WTC11 (cell line): ENCODE measurements around the gene PSMD12. TPM values are rescaled to one million over a fixed set of nuclear protein-coding genes. Genes with fewer than 3 reads are reported as not detected.
"Not testable (repeated sequence)": the region's sequence is repeated elsewhere in the genome, so short reads cannot be mapped to it uniquely, and the experiment has no call there.

ENCODE experiments used
- ATAC-seq: fragments of 200-7000 bp; cut with Tn5 transposase; 2 replicates; pipeline ENCODE4 v1.10.0; 2021; ENCODE audit warnings: mild to moderate bottlenecking, moderate library complexity
- CTCF ChIA-PET: fragments of 300-600 bp; sonication (Branson Sonifier 250); formaldehyde crosslinking; loops from one replicate; lab custom pipeline; 2021; ENCODE audit warnings: antibody characterized with exemption; lab: Charles Lee
- POLR2A ChIA-PET: fragments of 350-600 bp; sonication (Branson Sonifier 250); formaldehyde crosslinking; loops from one replicate; lab custom pipeline; 2021; ENCODE audit warnings: antibody characterized with exemption; lab: Charles Lee
- DNase-seq: peaks from one replicate; pipeline ENCODE4 v3.0.0; 2021; ENCODE audit warnings: low spot score
- H3K27ac Mint-ChIP-seq: 2 replicates; pipeline ENCODE4 v1.8.0; 2021; ENCODE audit warnings: mixed read lengths
- H3K27me3 Mint-ChIP-seq: 2 replicates; pipeline ENCODE4 v1.8.0; 2021; ENCODE audit warnings: low read depth, mild to moderate bottlenecking, moderate library complexity, mixed read lengths
- H3K36me3 Mint-ChIP-seq: 2 replicates; pipeline ENCODE4 v1.8.0; 2021; ENCODE audit warnings: mixed read lengths
- H3K4me1 Mint-ChIP-seq: 2 replicates; pipeline ENCODE4 v1.8.0; 2022; ENCODE audit warnings: mixed read lengths
- H3K4me3 Mint-ChIP-seq: 2 replicates; pipeline ENCODE4 v1.8.0; 2021; ENCODE audit warnings: mild to moderate bottlenecking, moderate library complexity, mixed read lengths
- H3K9me3 Mint-ChIP-seq: 2 replicates; pipeline ENCODE4 v1.8.0; 2021; ENCODE audit warnings: mixed read lengths
- ATF1 ChIP-seq: sonication (generic); formaldehyde crosslinking; IDR thresholded peaks from 2 replicates; pipeline ENCODE4 v1.8.1; 2023; ENCODE audit warnings: mild to moderate bottlenecking, moderate library complexity, missing genetic modification reagents
- ESRRA ChIP-seq: sonication (generic); formaldehyde crosslinking; IDR thresholded peaks from 2 replicates; pipeline ENCODE4 v1.8.1; 2022; ENCODE audit warnings: mild to moderate bottlenecking, missing genetic modification reagents, borderline replicate concordance
- FOXK1 ChIP-seq: sonication (generic); formaldehyde crosslinking; IDR thresholded peaks from 2 replicates; pipeline ENCODE4 v1.8.0; 2022; ENCODE audit warnings: mild to moderate bottlenecking, moderate library complexity, missing genetic modification reagents
- MXD4 ChIP-seq: fragments of 250-450 bp; sonication (Bioruptor Pico); IDR thresholded peaks from 2 replicates; pipeline ENCODE4 v1.8.0; 2021; ENCODE audit warnings: mild to moderate bottlenecking, moderate library complexity, borderline replicate concordance
- NR2C2 ChIP-seq: sonication (generic); formaldehyde crosslinking; IDR thresholded peaks from 2 replicates; pipeline ENCODE4 v1.8.0; 2022; ENCODE audit warnings: mild to moderate bottlenecking, missing genetic modification reagents
- SOX15 ChIP-seq: fragments of 250-450 bp; sonication (Bioruptor Pico); IDR thresholded peaks from 2 replicates; pipeline ENCODE4 v1.9.0; 2021; ENCODE audit warnings: mild to moderate bottlenecking
- TP53 ChIP-seq: sonication (generic); formaldehyde crosslinking; IDR thresholded peaks from 2 replicates; pipeline ENCODE4 v1.8.1; 2023; ENCODE audit warnings: mild to moderate bottlenecking, missing genetic modification reagents
- ZNF121 ChIP-seq: sonication (generic); formaldehyde crosslinking; IDR thresholded peaks from 2 replicates; pipeline ENCODE4 v1.8.0; 2023; ENCODE audit warnings: missing genetic modification reagents
- total RNA-seq: library from RNA; stranded (reverse); gene quantifications from 3 replicates; pipeline ENCODE4 v1.2.3, GENCODE V29; 2021
- TF ChIP-seq, protein P1 (sequence below): sonication (generic); formaldehyde crosslinking; IDR thresholded peaks from 2 replicates; pipeline ENCODE4 v1.8.0; 2023; ENCODE audit warnings: missing genetic modification reagents, mild to moderate bottlenecking, borderline replicate concordance
- TF ChIP-seq, protein P2 (sequence below): sonication (generic); formaldehyde crosslinking; IDR thresholded peaks from 2 replicates; pipeline ENCODE4 v1.8.1; 2022; ENCODE audit warnings: mild to moderate bottlenecking, moderate library complexity, missing genetic modification reagents
- TF ChIP-seq, protein P3 (sequence below): sonication (generic); formaldehyde crosslinking; IDR thresholded peaks from 2 replicates; pipeline ENCODE4 v1.8.1; 2022; ENCODE audit warnings: low read depth, missing genetic modification reagents, borderline replicate concordance
- TF ChIP-seq, protein P4 (sequence below): sonication (generic); formaldehyde crosslinking; IDR thresholded peaks from 2 replicates; pipeline ENCODE4 v1.8.0; 2023; ENCODE audit warnings: missing genetic modification reagents
- TF ChIP-seq, protein P5 (sequence below): sonication (generic); formaldehyde crosslinking; conservative IDR thresholded peaks from 2 replicates; pipeline ENCODE4 v1.8.1; 2023; ENCODE audit warnings: mild to moderate bottlenecking, low read depth, missing genetic modification reagents, moderate library complexity

PSMD12 gene
- total RNA-seq, 1 experiment from 2014 or later = 66.9 TPM

DNA sequence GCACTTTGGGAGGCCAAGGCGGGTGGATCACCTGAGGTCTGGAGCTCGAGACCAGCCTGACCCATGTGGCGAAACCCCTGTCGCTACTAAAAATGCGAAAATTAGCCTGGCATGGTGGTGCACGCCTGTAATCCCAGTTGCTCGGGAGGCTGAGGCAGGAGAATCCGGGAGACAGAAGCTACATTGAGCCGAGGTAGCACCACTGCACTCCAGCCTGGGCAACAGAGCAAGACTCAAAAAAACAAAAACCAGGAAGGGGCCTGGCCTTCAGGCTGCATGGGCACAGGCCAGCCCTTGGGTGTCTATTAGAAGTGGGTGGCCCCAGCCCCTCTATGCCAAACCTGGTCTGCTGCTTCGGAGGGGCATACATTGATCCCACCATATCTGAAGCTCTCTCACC is 56.0 kb downstream of the PSMD12 start:
- H3K4me3 Mint-ChIP-seq = no peak overlapping the region
- POLR2A ChIA-PET = interaction anchor here (0.6 to 0.7 kb wide), 2 partner anchors 25 to 69 kb away, joined by 4 to 5 read pairs; no protein-coding TSS in a partner anchor
- peak; percentile 87 for TF ChIP-seq ZNF121
- TF ChIP-seq, protein P1, sequence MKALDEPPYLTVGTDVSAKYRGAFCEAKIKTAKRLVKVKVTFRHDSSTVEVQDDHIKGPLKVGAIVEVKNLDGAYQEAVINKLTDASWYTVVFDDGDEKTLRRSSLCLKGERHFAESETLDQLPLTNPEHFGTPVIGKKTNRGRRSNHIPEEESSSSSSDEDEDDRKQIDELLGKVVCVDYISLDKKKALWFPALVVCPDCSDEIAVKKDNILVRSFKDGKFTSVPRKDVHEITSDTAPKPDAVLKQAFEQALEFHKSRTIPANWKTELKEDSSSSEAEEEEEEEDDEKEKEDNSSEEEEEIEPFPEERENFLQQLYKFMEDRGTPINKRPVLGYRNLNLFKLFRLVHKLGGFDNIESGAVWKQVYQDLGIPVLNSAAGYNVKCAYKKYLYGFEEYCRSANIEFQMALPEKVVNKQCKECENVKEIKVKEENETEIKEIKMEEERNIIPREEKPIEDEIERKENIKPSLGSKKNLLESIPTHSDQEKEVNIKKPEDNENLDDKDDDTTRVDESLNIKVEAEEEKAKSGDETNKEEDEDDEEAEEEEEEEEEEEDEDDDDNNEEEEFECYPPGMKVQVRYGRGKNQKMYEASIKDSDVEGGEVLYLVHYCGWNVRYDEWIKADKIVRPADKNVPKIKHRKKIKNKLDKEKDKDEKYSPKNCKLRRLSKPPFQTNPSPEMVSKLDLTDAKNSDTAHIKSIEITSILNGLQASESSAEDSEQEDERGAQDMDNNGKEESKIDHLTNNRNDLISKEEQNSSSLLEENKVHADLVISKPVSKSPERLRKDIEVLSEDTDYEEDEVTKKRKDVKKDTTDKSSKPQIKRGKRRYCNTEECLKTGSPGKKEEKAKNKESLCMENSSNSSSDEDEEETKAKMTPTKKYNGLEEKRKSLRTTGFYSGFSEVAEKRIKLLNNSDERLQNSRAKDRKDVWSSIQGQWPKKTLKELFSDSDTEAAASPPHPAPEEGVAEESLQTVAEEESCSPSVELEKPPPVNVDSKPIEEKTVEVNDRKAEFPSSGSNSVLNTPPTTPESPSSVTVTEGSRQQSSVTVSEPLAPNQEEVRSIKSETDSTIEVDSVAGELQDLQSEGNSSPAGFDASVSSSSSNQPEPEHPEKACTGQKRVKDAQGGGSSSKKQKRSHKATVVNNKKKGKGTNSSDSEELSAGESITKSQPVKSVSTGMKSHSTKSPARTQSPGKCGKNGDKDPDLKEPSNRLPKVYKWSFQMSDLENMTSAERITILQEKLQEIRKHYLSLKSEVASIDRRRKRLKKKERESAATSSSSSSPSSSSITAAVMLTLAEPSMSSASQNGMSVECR (CRISPR knock-in tag) = no peak
- no peak for TF ChIP-seq ATF1 (CRISPR knock-in tag)
- H3K27ac Mint-ChIP-seq = no peak overlapping the region
- H3K36me3 Mint-ChIP-seq = no peaks in the 10 kb centered on the region
- H3K27me3 Mint-ChIP-seq = no peaks in the 10 kb centered on the region
- H3K9me3 Mint-ChIP-seq = no peaks in the 10 kb centered on the region
- CTCF ChIA-PET = interaction anchor here (0.7 to 1.5 kb wide), 3 partner anchors 38 to 69 kb away, joined by 3 to 4 read pairs (median 4); no protein-coding TSS in a partner anchor
- H3K4me1 Mint-ChIP-seq = peaks cover 19% of the 10 kb centered on the region
- DNase-seq (no peak), ATAC-seq (no peak)

DNA sequence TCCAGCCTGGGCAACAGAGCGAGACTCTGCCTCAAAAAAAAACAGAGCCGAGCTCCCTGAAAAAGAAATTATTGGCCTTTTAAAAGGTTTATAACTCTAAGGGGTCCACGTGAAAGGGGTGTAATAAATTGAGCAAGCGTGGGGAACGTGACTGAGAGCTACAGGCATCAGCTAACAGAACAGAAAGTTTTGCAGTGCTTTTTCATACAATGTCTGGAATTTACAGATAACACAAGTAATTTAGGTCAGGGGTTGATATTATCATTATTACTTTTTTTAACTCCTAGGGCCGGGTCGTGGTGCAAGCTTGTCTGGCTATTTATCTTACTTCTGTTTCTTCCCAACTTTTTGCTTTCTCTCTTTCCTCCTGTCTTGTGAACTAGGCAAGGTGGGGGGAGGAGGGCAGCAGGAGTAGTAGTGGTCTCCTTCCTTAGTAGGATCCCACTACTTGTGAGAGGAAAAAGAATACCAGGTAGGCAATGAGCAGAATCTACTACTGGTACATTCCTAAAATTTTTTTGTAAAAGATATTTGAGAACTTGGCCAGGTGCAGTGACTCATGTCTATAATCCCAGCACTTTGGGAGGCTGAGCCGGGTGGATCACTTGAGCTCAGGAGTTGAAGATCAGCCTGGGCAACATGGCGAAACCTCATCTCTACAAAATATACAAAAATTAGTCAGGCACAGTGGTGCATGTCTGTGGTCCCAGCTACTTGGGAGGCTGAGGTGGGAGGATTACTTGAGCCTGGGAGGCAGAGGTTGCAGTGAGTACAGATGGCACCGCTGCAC is 60.7 kb downstream of the PSMD12 start:
- H3K9me3 Mint-ChIP-seq, H3K4me1 Mint-ChIP-seq, H3K27me3 Mint-ChIP-seq, DNase-seq, H3K27ac Mint-ChIP-seq, H3K4me3 Mint-ChIP-seq, ATAC-seq, POLR2A ChIA-PET, H3K36me3 Mint-ChIP-seq: not testable (repeated sequence)
- CTCF ChIA-PET = interaction anchor here (0.8 to 1.7 kb wide), 3 partner anchors 12 to 69 kb away, joined by 3 to 7 read pairs (median 4); no protein-coding TSS in a partner anchor

DNA sequence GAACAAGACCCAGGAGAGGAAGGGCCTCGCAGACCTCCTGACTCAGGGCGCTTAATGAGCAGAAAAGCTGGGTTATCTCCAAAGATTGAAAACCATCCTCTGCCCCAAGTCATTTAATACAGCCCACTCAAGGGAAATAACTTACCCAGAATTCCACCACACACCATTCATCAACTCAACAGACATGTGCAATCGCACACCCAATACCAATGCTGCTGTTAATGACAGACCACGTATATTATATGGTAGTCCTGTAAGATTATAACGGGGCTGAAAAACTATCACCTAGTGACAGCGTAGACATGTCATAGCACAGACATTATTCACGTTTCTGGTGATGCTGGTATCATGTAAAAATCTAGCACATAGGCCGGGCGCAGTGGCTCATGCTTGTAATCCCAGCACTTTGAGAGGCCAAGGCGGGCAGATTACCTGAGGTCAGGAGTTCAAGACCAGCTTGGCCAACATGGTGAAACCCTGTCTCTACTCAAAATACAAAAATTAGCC is 68.9 kb downstream of the PSMD12 start:
- H3K4me1 Mint-ChIP-seq = peaks cover 2% of the 10 kb centered on the region; the same call in 1 of the 2 replicates
- TF ChIP-seq MXD4 (CRISPR knock-in tag) (no peak), FOXK1 (CRISPR knock-in tag) (no peak)
- TF ChIP-seq, protein P2, sequence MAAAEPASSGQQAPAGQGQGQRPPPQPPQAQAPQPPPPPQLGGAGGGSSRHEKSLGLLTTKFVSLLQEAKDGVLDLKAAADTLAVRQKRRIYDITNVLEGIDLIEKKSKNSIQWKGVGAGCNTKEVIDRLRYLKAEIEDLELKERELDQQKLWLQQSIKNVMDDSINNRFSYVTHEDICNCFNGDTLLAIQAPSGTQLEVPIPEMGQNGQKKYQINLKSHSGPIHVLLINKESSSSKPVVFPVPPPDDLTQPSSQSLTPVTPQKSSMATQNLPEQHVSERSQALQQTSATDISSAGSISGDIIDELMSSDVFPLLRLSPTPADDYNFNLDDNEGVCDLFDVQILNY (CRISPR knock-in tag) = no peak
- TF ChIP-seq, all 79 proteins: peak for 0
- no peak overlapping the region for H3K27ac Mint-ChIP-seq
- ATAC-seq = no peak
- DNase-seq = no peak
- ChIA-PET CTCF (interaction anchor here (0.9 kb wide), 1 partner anchor 25 kb away, joined by 4 read pairs; no protein-coding TSS in a partner anchor), POLR2A (interaction anchor here (0.6 kb wide), 1 partner anchor 258 kb away, joined by 3 read pairs; no protein-coding TSS in a partner anchor)
- no peaks in the 10 kb centered on the region for H3K36me3 Mint-ChIP-seq
- no peak overlapping the region for H3K4me3 Mint-ChIP-seq
- no peaks in the 10 kb centered on the region; the same call in 1 of the 2 replicates for H3K27me3 Mint-ChIP-seq
- peaks cover 5% of the 10 kb centered on the region for H3K9me3 Mint-ChIP-seq

DNA sequence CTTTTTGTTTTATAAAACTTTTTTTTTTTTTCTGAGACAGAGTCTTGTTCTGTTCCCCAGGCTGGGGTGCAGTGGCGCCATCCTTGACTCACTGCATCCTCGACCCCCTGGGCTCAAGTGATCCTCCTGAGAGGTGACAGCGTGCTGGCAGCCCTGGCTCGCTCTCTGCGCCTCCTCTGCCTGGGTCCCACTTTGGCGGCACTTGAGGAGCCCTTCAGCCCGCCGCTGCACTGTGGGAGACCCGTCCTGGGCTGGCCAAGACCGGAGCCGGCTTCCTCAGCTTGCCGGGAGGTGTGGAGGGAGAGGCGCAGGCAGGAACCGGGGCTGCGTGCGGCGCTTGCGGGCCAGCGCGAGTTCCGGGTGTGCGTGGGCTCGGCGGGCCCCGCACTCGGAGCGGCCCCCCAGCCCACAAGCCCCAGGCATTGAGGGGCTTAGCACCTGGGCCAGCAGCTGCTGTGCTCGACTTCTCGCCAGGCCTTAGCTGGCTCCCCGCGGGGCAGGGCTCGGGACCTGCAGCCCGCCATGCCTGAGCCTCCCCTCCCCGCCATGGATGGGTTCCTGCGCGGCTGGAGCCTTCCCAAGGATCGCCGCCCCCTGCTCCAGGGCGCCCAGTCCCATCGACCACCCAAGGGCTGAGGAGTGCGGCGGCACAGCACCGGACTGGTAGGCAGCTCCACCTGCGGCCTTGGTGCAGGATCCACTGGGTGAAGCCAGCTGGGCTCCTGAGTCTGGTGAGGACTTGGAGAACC is 71.8 kb downstream of the PSMD12 start:
- H3K36me3 Mint-ChIP-seq = no peaks in the 10 kb centered on the region
- peaks cover 5% of the 10 kb centered on the region for H3K9me3 Mint-ChIP-seq
- no peak overlapping the region for H3K4me3 Mint-ChIP-seq
- peaks cover 6% of the 10 kb centered on the region for H3K4me1 Mint-ChIP-seq
- ATAC-seq = no peak
- H3K27me3 Mint-ChIP-seq = no peaks in the 10 kb centered on the region; the same call in 1 of the 2 replicates
- POLR2A ChIA-PET = no interaction called here
- peak; percentile 25 for DNase-seq
- CTCF ChIA-PET = interaction anchor here (0.7 to 2.3 kb wide), 4 partner anchors 11 to 74 kb away, joined by 5 to 9 read pairs (median 6); no protein-coding TSS in a partner anchor
- no peak overlapping the region for H3K27ac Mint-ChIP-seq
- no peak for TF ChIP-seq NR2C2 (CRISPR knock-in tag)
- TF ChIP-seq ESRRA = no peak
- no peak for TF ChIP-seq TP53 (CRISPR knock-in tag)
- TF ChIP-seq, protein P3, sequence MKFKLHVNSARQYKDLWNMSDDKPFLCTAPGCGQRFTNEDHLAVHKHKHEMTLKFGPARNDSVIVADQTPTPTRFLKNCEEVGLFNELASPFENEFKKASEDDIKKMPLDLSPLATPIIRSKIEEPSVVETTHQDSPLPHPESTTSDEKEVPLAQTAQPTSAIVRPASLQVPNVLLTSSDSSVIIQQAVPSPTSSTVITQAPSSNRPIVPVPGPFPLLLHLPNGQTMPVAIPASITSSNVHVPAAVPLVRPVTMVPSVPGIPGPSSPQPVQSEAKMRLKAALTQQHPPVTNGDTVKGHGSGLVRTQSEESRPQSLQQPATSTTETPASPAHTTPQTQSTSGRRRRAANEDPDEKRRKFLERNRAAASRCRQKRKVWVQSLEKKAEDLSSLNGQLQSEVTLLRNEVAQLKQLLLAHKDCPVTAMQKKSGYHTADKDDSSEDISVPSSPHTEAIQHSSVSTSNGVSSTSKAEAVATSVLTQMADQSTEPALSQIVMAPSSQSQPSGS (CRISPR knock-in tag) = no peak
- TF ChIP-seq, protein P4, sequence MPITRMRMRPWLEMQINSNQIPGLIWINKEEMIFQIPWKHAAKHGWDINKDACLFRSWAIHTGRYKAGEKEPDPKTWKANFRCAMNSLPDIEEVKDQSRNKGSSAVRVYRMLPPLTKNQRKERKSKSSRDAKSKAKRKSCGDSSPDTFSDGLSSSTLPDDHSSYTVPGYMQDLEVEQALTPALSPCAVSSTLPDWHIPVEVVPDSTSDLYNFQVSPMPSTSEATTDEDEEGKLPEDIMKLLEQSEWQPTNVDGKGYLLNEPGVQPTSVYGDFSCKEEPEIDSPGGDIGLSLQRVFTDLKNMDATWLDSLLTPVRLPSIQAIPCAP (CRISPR knock-in tag) = no peak
- TF ChIP-seq, protein P5, sequence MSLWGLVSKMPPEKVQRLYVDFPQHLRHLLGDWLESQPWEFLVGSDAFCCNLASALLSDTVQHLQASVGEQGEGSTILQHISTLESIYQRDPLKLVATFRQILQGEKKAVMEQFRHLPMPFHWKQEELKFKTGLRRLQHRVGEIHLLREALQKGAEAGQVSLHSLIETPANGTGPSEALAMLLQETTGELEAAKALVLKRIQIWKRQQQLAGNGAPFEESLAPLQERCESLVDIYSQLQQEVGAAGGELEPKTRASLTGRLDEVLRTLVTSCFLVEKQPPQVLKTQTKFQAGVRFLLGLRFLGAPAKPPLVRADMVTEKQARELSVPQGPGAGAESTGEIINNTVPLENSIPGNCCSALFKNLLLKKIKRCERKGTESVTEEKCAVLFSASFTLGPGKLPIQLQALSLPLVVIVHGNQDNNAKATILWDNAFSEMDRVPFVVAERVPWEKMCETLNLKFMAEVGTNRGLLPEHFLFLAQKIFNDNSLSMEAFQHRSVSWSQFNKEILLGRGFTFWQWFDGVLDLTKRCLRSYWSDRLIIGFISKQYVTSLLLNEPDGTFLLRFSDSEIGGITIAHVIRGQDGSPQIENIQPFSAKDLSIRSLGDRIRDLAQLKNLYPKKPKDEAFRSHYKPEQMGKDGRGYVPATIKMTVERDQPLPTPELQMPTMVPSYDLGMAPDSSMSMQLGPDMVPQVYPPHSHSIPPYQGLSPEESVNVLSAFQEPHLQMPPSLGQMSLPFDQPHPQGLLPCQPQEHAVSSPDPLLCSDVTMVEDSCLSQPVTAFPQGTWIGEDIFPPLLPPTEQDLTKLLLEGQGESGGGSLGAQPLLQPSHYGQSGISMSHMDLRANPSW = no peak
- no peak for TF ChIP-seq SOX15 (CRISPR knock-in tag)
